SU-DHL-6 (cell line): Measurements from ENCODE around the gene ADCY2.
A peak's percentile ranks its signal among the peaks of the same experiment; 100 is the strongest.

Experiments
- H2AFZ ChIP-seq: fragments of 200-600 bp; sonication (generic); 2 replicates; pipeline ENCODE4 v1.6.1; 2014; ENCODE audit warnings: low read depth, mild to moderate bottlenecking, moderate library complexity, mixed read lengths, antibody characterized with exemption, low read length; ENCODE audit not compliant: severe bottlenecking
- H3F3A ChIP-seq: fragments of 200-600 bp; shearing (Covaris generic); 2 replicates; pipeline ENCODE4 v1.6.0; 2016; ENCODE audit warnings: antibody characterized with exemption, mild to moderate bottlenecking; ENCODE audit not compliant: insufficient read depth
- H3K27ac ChIP-seq: fragments of 200-600 bp; sonication (generic); 2 replicates; pipeline ENCODE4 v1.5.1; 2016; ENCODE audit warnings: low read depth, mild to moderate bottlenecking, low read length, moderate library complexity, mixed read lengths
- H3K27me3 ChIP-seq: fragments of 200-600 bp; sonication (generic), shearing (Covaris generic); 2 replicates; pipeline ENCODE4 v1.6.0; 2014; ENCODE audit warnings: mild to moderate bottlenecking, low read length
- H3K36me3 ChIP-seq: fragments of 200-600 bp; sonication (generic); 2 replicates; pipeline ENCODE4 v1.6.1; 2014; ENCODE audit warnings: mild to moderate bottlenecking, low read length, mixed read lengths
- H3K4me2 ChIP-seq: fragments of 300-600, 200-600 bp; shearing (Covaris generic), sonication (generic); 2 replicates; pipeline ENCODE4 v1.6.0; 2014; ENCODE audit warnings: low read length, low read depth, mild to moderate bottlenecking; ENCODE audit not compliant: poor library complexity, severe bottlenecking
- H3K4me3 ChIP-seq: fragments of 200-600 bp; sonication (generic); 2 replicates; pipeline ENCODE4 v1.5.1; 2014; ENCODE audit warnings: antibody characterized with exemption, low read length, mild to moderate bottlenecking, mixed read lengths; ENCODE audit not compliant: insufficient read depth, poor library complexity, severe bottlenecking
- H3K79me2 ChIP-seq: fragments of 200-600 bp; sonication (generic); 2 replicates; pipeline ENCODE4 v1.6.1; 2014; ENCODE audit warnings: mild to moderate bottlenecking, low read length, moderate library complexity; ENCODE audit not compliant: insufficient read depth
- H3K9ac ChIP-seq: fragments of 200-600 bp; sonication (generic); 2 replicates; pipeline ENCODE4 v1.7.0; 2014; ENCODE audit warnings: mild to moderate bottlenecking, low read length
- H3K9me2 ChIP-seq: fragments of 200-600 bp; sonication (generic); replicated peaks from 2 replicates; pipeline ENCODE4 v1.6.1; 2014; ENCODE audit warnings: low read length; ENCODE audit not compliant: insufficient read depth
- H3K9me3 ChIP-seq: fragments of 200-600 bp; sonication (generic); 2 replicates; pipeline ENCODE4 v1.6.1; 2014; ENCODE audit warnings: low read length, mixed read lengths; ENCODE audit not compliant: insufficient read depth
- H4K20me1 ChIP-seq: fragments of 200-600 bp; sonication (generic); 2 replicates; pipeline ENCODE4 v1.6.1; 2014; ENCODE audit warnings: low read depth, mild to moderate bottlenecking, antibody characterized with exemption, low read length, moderate library complexity, mixed read lengths
- CTCF ChIP-seq: fragments of 200-600 bp; sonication (generic); IDR thresholded peaks from one replicate; pipeline ENCODE4 v1.5.1; 2017; ENCODE audit warnings: antibody characterized with exemption, mild to moderate bottlenecking, low read length, moderate library complexity; ENCODE audit not compliant: insufficient read depth, poor library complexity, severe bottlenecking
- EZH2phosphoT487 ChIP-seq: fragments of 200-600 bp; sonication (generic), shearing (Covaris generic); conservative IDR thresholded peaks from 2 replicates; pipeline ENCODE4 v1.6.1; 2018; ENCODE audit warnings: mild to moderate bottlenecking, antibody characterized with exemption, low read length, moderate library complexity, mixed read lengths

ADCY2 gene

GRCh38 chr5:7868427-7868772 lies 472.5 kb downstream of the ADCY2 start:
- H3K9ac ChIP-seq, result peak overlapping the region; percentile 80
- peak overlapping the region; percentile 95 for H2AFZ ChIP-seq
- peaks cover 13% of the 10 kb centered on the region; the same call in 1 of the 2 replicates for H4K20me1 ChIP-seq
- no peaks in the 10 kb centered on the region for H3F3A ChIP-seq
- no peaks in the 10 kb centered on the region for H3K9me2 ChIP-seq
- peak overlapping the region; percentile 79 for H3K4me2 ChIP-seq
- H3K27ac ChIP-seq, result peak overlapping the region; percentile 20; the same call in 1 of the 2 replicates
- peaks cover 82% of the 10 kb centered on the region for H3K79me2 ChIP-seq
- no peak for TF ChIP-seq CTCF
- TF ChIP-seq EZH2phosphoT487, result no peak
- H3K27me3 ChIP-seq, result no peaks in the 10 kb centered on the region
- H3K36me3 ChIP-seq, result peaks cover 11% of the 10 kb centered on the region; the same call in 1 of the 2 replicates
- H3K9me3 ChIP-seq, result no peaks in the 10 kb centered on the region
- H3K4me3 ChIP-seq, result peak overlapping the region; percentile 89

GRCh38 chr5:7868773-7869473 lies 473.0 kb downstream of the ADCY2 start, which contains the start of the genes FASTKD3 and MTRR:
Gene FASTKD3, minus strand, starts transcription at chr5:7869031. Its CDS starts 948 bp downstream, at chr5:7868083.
Gene MTRR, plus strand, starts transcription at chr5:7869148. Its CDS starts 1,647 bp downstream, at chr5:7870795.
- H3K9me2 ChIP-seq, result no peaks in the 10 kb centered on the region
- peaks cover 10% of the 10 kb centered on the region; the same call in 1 of the 2 replicates for H3K36me3 ChIP-seq
- H3K4me2 ChIP-seq, result peak within 1 kb of the TSS; percentile 87
- peaks cover 14% of the 10 kb centered on the region; the same call in 1 of the 2 replicates for H4K20me1 ChIP-seq
- no peak for TF ChIP-seq CTCF
- no peaks in the 10 kb centered on the region for H3K9me3 ChIP-seq
- no peaks in the 10 kb centered on the region for H3F3A ChIP-seq
- peak within 1 kb of the TSS; percentile 95 for H2AFZ ChIP-seq
- H3K27ac ChIP-seq, result peak within 1 kb of the TSS; percentile 33; the same call in 1 of the 2 replicates
- H3K27me3 ChIP-seq, result no peaks in the 10 kb centered on the region
- H3K9ac ChIP-seq, result peak within 1 kb of the TSS; percentile 80
- H3K79me2 ChIP-seq, result peaks cover 82% of the 10 kb centered on the region
- peak within 1 kb of the TSS; percentile 89 for H3K4me3 ChIP-seq

- no peaks in the 10 kb centered on the region for H3K9me3 ChIP-seq
- H2AFZ ChIP-seq, result peak overlapping the region; percentile 70
- no peak for TF ChIP-seq EZH2phosphoT487
- TF ChIP-seq CTCF, result no peak
- H3K4me2 ChIP-seq, result peak overlapping the region; percentile 87
- H4K20me1 ChIP-seq, result peaks cover 13% of the 10 kb centered on the region; the same call in 1 of the 2 replicates
- peaks cover 10% of the 10 kb centered on the region; the same call in 1 of the 2 replicates for H3K36me3 ChIP-seq
- peak overlapping the region; percentile 89 for H3K4me3 ChIP-seq
- H3K27ac ChIP-seq, result peak overlapping the region; percentile 33; the same call in 1 of the 2 replicates
- no peaks in the 10 kb centered on the region for H3F3A ChIP-seq
- no peaks in the 10 kb centered on the region for H3K27me3 ChIP-seq
- peak overlapping the region; percentile 80 for H3K9ac ChIP-seq
- no peaks in the 10 kb centered on the region for H3K9me2 ChIP-seq
- peaks cover 89% of the 10 kb centered on the region for H3K79me2 ChIP-seq
Observed at GRCh38 chr5:7869474-7870136, 473.7 kb downstream of the ADCY2 start.
